ENCODE data around the gene SYVN1.

DNA sequence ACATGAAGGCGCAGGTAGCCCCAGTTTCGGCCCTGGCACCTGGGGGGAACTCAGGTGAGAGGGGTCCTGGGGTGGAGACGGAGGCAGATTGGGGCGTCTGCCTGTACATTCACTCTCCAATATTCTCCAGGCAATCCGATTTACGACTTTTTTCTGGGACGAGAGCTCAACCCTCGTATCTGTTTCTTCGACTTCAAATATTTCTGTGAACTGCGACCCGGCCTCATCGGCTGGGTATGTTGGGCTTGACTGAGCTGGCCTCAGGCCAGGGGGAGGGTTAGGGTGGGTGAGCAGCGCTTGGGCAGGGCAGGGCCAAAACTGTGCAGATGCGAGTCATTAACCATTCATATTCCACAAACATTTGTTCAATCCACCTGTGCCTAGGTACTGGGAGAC lies 21.0 kb downstream of the SYVN1 start:
- TF ChIP-seq CTCF (IDR thresholded peaks at IDR 0.05 in 8 of 11, conservative IDR thresholded peaks at IDR 0.05 in 3 of 11) (no peak), POLR2A (IDR thresholded peaks at IDR 0.05) (no peak), POLR2AphosphoS5 (IDR thresholded peaks at IDR 0.05) (no peak)
